Activated T-cell treated with anti-CD3 and anti-CD28 coated beads for 48 hours (primary cell): ENCODE data around the gene SNRNP25.

ENCODE experiments used
- DNase-seq: peaks from one replicate; pipeline ENCODE4 v3.0.0-alpha.2; 2020; ENCODE audit warnings: low read depth

Gene SNRNP25

GRCh38 chr16:104355-104754 lies 50.7 kb downstream of the SNRNP25 start:
- no peak for DNase-seq

GRCh38 chr16:104928-105327 lies 51.3 kb downstream of the SNRNP25 start:
- DNase-seq: no peak

GRCh38 chr16:105521-105920 lies 51.9 kb downstream of the SNRNP25 start:
- DNase-seq: no peak

DNA sequence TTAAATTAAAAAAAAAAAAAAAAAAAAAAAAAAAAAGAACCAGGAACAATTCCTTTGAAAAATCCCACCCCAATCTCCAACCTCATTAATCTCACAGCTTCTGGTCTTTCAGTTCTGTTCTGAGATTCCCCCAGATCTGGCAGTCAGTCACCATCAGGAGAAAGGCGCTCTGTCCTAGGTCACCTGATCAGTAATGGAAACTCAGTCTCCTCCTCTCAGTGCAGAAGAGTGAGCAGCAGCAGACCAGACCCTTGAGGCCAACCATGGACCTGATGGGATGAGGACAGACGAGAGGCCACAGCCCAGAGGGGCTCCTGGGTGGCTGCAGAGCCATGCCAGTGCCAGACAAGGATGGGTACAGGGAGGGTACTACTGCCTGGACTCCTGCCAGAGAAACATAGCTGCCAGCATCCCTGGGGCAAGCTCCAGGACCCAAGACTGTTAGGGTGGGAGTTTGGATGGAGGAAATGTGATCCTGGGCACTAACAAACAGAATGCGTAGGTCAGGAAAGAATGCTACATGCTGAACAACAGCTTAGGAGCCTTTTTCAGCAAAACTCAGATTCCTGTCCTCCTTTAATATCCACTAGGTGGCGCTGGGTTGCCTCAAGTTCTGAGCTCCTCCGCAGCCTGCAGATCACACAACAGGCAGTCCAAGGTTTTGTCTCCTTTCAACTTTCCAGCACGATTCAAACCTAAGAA lies 53.1 kb downstream of the SNRNP25 start:
- DNase-seq: no peak
